ENCODE data around the gene ZNF793.

ZNF793 gene

GRCh38 chr19:37564624-37565369 lies 58.1 kb downstream of the ZNF793 start:
- FAIRE-seq = no peak

GRCh38 chr19:37565370-37565669 lies 58.6 kb downstream of the ZNF793 start:
- DNase-seq (ENCODE audit: low spot score) = no peak
- no peak for FAIRE-seq

More at GRCh38 chr19:37564624-37565369, 58.1 kb downstream of the ZNF793 start:
- DNase-seq (ENCODE audit: low spot score) = no peak

DNA sequence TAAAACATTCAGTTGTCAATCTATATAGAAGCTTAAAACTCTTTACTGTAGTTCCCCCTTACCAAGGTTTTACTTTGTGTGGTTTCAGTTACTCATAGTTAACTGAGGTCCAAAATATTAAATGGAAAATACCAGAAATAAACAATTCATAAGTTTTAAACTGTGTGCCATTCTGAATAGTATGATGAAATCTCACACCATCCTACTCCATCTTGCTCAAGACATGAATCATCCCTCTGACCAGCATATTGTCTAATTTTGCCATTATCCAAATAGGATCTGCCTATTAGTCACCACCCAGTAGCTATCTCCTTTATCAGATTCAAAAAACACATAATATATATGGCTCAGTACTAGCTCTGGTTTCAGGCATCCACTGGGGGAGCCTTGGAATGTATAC lies 65.5 kb downstream of the ZNF793 start:
- no peak for FAIRE-seq
- no peak for DNase-seq (ENCODE audit: low spot score)

DNA sequence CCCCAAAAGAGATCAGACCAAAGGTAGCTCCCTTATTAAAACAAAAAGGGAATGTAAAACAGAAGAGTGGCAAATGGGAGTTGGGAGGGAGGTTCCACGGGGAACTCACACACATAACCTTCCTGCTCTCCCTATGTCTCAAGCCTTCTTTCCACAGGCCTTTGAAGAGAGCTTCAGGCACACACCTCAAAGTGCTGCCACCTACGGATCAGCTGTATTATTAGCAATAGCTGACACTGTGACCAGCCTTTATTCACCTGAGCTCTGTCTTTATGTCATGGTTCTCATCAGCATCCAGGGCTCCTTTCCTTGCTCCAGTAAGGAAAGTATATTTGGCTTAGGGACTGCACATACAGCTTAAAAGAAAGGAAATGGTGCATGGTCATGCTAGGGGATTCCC lies 76.6 kb downstream of the ZNF793 start:
- FAIRE-seq = no peak
- DNase-seq (ENCODE audit: low spot score) = no peak
